Measurements from ENCODE around the gene MYO1D. TPM values are rescaled to one million over a fixed set of nuclear protein-coding genes. Genes with fewer than 3 reads are reported as not detected.

Gene MYO1D
- total and polyA plus RNA-seq, 4 donors: 22.0 to 75.8 (median 61.4) TPM

- Histone ChIP-seq H3K9me3 (ENCODE audit: control insufficient read depth in 4 of 4, insufficient read depth in 3 of 4, low read length in 3 of 4) (no peaks in the 10 kb centered on the region), H3K9ac (ENCODE audit: insufficient read depth in 1 of 2, low read length in 2 of 2) (no peak overlapping the region), H3K27me3 (ENCODE audit: control insufficient read depth in 3 of 3, insufficient read depth in 3 of 3, low read length in 2 of 3) (no peaks in the 10 kb centered on the region), H3K4me3 (no peak overlapping the region), H3K36me3 (ENCODE audit: control insufficient read depth in 4 of 4, insufficient read depth in 4 of 4, low read length in 4 of 4) (peaks cover 24 to 38% (median 29%) of the 10 kb centered on the region in 4 donors), H3K27ac (ENCODE audit: low read depth in 1 of 2, low read length in 1 of 2) (no peak overlapping the region), H3K4me1 (ENCODE audit: control insufficient read depth in 5 of 5, insufficient read depth in 5 of 5, low read length in 5 of 5) (peaks cover 0 to 1% (median 0%) of the 10 kb centered on the region in 5 donors)
- 96 to 97% methylated on average over 4 of the region's 4 CpGs for WGBS, 2 donors
- ATAC-seq (ENCODE audit: insufficient read depth, low FRiP score): no peak
- no peak for TF ChIP-seq CTCF (IDR thresholded peaks at IDR 0.05; ENCODE audit: control extremely low read depth, extremely low read depth)
- DNase-seq: no peak
These were observed 416.9 kb downstream of the MYO1D start for GRCh38 chr17:32460054-32460453.

GRCh38 chr17:32458371-32458770 is 418.6 kb downstream of the MYO1D start:
- peaks cover 27 to 39% (median 33%) of the 10 kb centered on the region in 4 donors for H3K36me3 ChIP-seq (ENCODE audit: control insufficient read depth in 4 of 4, insufficient read depth in 4 of 4, low read length in 4 of 4)
- no peaks in the 10 kb centered on the region for H3K27me3 ChIP-seq (ENCODE audit: control insufficient read depth in 3 of 3, insufficient read depth in 3 of 3, low read length in 2 of 3)
- H3K9ac ChIP-seq (ENCODE audit: insufficient read depth in 1 of 2, low read length in 2 of 2): no peak overlapping the region
- ATAC-seq (ENCODE audit: insufficient read depth, low FRiP score) (no peak), DNase-seq (no peak)
- no peak for TF ChIP-seq CTCF (IDR thresholded peaks at IDR 0.05; ENCODE audit: control extremely low read depth, extremely low read depth)
- H3K4me1 ChIP-seq (ENCODE audit: control insufficient read depth in 5 of 5, insufficient read depth in 5 of 5, low read length in 5 of 5): peaks cover 0 to 1% (median 0%) of the 10 kb centered on the region in 5 donors
- no peaks in the 10 kb centered on the region for H3K9me3 ChIP-seq (ENCODE audit: control insufficient read depth in 4 of 4, insufficient read depth in 3 of 4, low read length in 3 of 4)
- H3K4me3 ChIP-seq: no peak overlapping the region
- H3K27ac ChIP-seq (ENCODE audit: low read depth in 1 of 2, low read length in 1 of 2): no peak overlapping the region

- whole genome bisulfite sequencing, 2 donors: 95 to 99% methylated on average over 2 of the region's 2 CpGs
- no peak for TF ChIP-seq CTCF (IDR thresholded peaks at IDR 0.05; ENCODE audit: control extremely low read depth, extremely low read depth)
- Histone ChIP-seq H3K4me3 (no peak overlapping the region), H3K27me3 (ENCODE audit: control insufficient read depth in 3 of 3, insufficient read depth in 3 of 3, low read length in 2 of 3) (no peaks in the 10 kb centered on the region), H3K9ac (ENCODE audit: insufficient read depth in 1 of 2, low read length in 2 of 2) (no peak overlapping the region), H3K27ac (ENCODE audit: low read depth in 1 of 2, low read length in 1 of 2) (no peak overlapping the region), H3K4me1 (ENCODE audit: control insufficient read depth in 5 of 5, insufficient read depth in 5 of 5, low read length in 5 of 5) (no peaks in the 10 kb centered on the region), H3K9me3 (ENCODE audit: control insufficient read depth in 4 of 4, insufficient read depth in 3 of 4, low read length in 3 of 4) (no peaks in the 10 kb centered on the region), H3K36me3 (ENCODE audit: control insufficient read depth in 4 of 4, insufficient read depth in 4 of 4, low read length in 4 of 4) (peaks cover 26 to 58% (median 35%) of the 10 kb centered on the region in 4 donors)
- DNase-seq (no peak), ATAC-seq (ENCODE audit: insufficient read depth, low FRiP score) (no peak)
These were observed 423.6 kb downstream of the MYO1D start for GRCh38 chr17:32453370-32453769.

- ATAC-seq (ENCODE audit: insufficient read depth, low FRiP score) (no peak), DNase-seq (no peak)
- Histone ChIP-seq H3K4me1 (ENCODE audit: control insufficient read depth in 5 of 5, insufficient read depth in 5 of 5, low read length in 5 of 5) (no peaks in the 10 kb centered on the region), H3K27me3 (ENCODE audit: control insufficient read depth in 3 of 3, insufficient read depth in 3 of 3, low read length in 2 of 3) (no peaks in the 10 kb centered on the region), H3K27ac (ENCODE audit: low read depth in 1 of 2, low read length in 1 of 2) (no peak overlapping the region), H3K9me3 (ENCODE audit: control insufficient read depth in 4 of 4, insufficient read depth in 3 of 4, low read length in 3 of 4) (no peaks in the 10 kb centered on the region), H3K9ac (ENCODE audit: insufficient read depth in 1 of 2, low read length in 2 of 2) (no peak overlapping the region), H3K4me3 (no peak overlapping the region), H3K36me3 (ENCODE audit: control insufficient read depth in 4 of 4, insufficient read depth in 4 of 4, low read length in 4 of 4) (peaks cover 28 to 53% (median 32%) of the 10 kb centered on the region in 4 donors)
- TF ChIP-seq CTCF (IDR thresholded peaks at IDR 0.05; ENCODE audit: control extremely low read depth, extremely low read depth): no peak
- WGBS, 2 donors: 100% methylated on average over 1 of the region's 1 CpG
These were observed 424.6 kb downstream of the MYO1D start for GRCh38 chr17:32452281-32452680.
